Psoas muscle (tissue), 8 donors: ENCODE results near the gene EPB41L5. TPM values are rescaled to one million over a fixed set of nuclear protein-coding genes. Genes with fewer than 3 reads are reported as not detected.

Experiments used
- ATAC-seq, 4 donors: fragments of 200-7000 bp; cut with Tn5 transposase; one replicate each; pipeline ENCODE4 v1.9.1; 2020; ENCODE audit warnings: moderate library complexity in 3 of 4, mild to moderate bottlenecking in 2 of 4
- DNase-seq, 2 donors: peaks; one replicate each; pipeline ENCODE4 v3.0.0-alpha.2; 2020
- H3K27ac ChIP-seq: fragments of 200-600 bp; one replicate; pipeline ENCODE4 v1.8.0; 2022
- H3K27me3 ChIP-seq, 3 donors: fragments of 200-600 bp in 1 of 3; one replicate each; pipeline versions ENCODE4 v1.6.1 to v1.8.0; 2013 to 2022; ENCODE audit warnings: low read length in 2 of 3, mild to moderate bottlenecking in 2 of 3, moderate library complexity in 1 of 3; ENCODE audit not compliant: insufficient read depth in 3 of 3
- H3K36me3 ChIP-seq, 2 donors: fragments of 200-600 bp in 1 of 2; one replicate each; pipeline versions ENCODE4 v1.6.1 to v1.8.0; 2013 to 2022; ENCODE audit warnings: low read depth in 1 of 2, mild to moderate bottlenecking in 1 of 2, moderate library complexity in 1 of 2; ENCODE audit not compliant: insufficient read depth in 1 of 2
- H3K4me1 ChIP-seq: fragments of 200-600 bp; one replicate; pipeline ENCODE4 v1.8.0; 2022
- H3K4me3 ChIP-seq: fragments of 200-600 bp; one replicate; pipeline ENCODE4 v1.8.0; 2022; ENCODE audit warnings: mild to moderate bottlenecking
- H3K9me3 ChIP-seq: fragments of 200-600 bp; one replicate; pipeline ENCODE4 v1.8.0; 2022
- WGBS, 3 donors: extraction: QIAGEN DNeasy Blood & Tissue Kit; methylation state at CpG; one replicate each; pipeline versions ENCODE4 v1.1.6 to v1.1.7; 2013; 5-methylcytosine and 5-hydroxymethylcytosine counted together
- intact Hi-C, 2 donors: fragments of 100-400 bp; cut with DNase I; formaldehyde crosslinking; loops; one replicate each; pipeline versions ENCODE4 v1.11.0 to v1.14.2; 2022
- polyA plus RNA-seq, 3 donors: library from polyadenylated mRNA; stranded (reverse); fragments of 200-250 nt; gene quantifications; one replicate each; pipeline ENCODE4 v1.2.3, GENCODE V29; 2013
- total RNA-seq, 4 donors: library from RNA; stranded (reverse); fragmentation: NEBNext Ultra II Directional in 2 of 4; extraction: Animal tissue kit (Norgen Biotek cat#: 25700) in 2 of 4; gene quantifications; one replicate each; pipeline versions ENCODE4 v1.2.1 to v1.2.4, GENCODE V29; 2021 to 2023
- TF ChIP-seq, protein P1 (sequence below): fragments of 200-600 bp; IDR thresholded peaks from one replicate; pipeline ENCODE4 v1.8.0; 2022; ENCODE audit warnings: antibody characterized with exemption
- donor health status: healthy with polysubstance abuse.
- donor health status: DM: no; HTN: no; CAD: no; lungs with moderate emphysema.
- donor health status: Bipolar disorder and iron deficiency.
- donor health status: healthy.
- donor health status: DM: yes; HTN: yes; CAD: no.
- donor health status: DM: no; HTN: no; CAD: no.
- donor health status: DM: no; HTN: no; CAD: no.
- donor health status: DM: yes; HTN: yes; CAD: no.

The EPB41L5 gene
- total and polyA plus RNA-seq, 7 donors = 4.2 to 16.0 (median 12.5) TPM

DNA sequence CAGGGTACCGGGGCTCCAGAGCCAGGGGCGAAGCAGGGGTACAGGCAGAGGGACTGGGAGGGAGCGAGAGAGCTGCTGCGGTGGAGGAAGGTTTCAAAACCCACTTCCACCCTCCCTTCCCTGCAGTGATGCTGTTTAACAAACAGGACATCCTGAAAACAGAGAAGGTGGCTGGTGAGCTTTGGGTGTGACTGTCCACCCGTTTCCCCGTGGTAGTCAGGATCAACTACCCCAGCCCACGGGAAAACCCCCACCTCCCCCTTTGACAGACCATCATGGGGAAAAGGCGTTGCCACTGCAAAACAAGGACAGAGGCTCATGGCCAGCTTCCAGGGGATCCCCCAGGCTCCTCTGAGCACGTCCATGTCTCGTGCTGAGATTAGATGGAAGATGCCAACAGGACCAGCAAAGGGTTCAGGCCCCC, 197.4 kb downstream of the EPB41L5 start:
- TF ChIP-seq, protein P1, sequence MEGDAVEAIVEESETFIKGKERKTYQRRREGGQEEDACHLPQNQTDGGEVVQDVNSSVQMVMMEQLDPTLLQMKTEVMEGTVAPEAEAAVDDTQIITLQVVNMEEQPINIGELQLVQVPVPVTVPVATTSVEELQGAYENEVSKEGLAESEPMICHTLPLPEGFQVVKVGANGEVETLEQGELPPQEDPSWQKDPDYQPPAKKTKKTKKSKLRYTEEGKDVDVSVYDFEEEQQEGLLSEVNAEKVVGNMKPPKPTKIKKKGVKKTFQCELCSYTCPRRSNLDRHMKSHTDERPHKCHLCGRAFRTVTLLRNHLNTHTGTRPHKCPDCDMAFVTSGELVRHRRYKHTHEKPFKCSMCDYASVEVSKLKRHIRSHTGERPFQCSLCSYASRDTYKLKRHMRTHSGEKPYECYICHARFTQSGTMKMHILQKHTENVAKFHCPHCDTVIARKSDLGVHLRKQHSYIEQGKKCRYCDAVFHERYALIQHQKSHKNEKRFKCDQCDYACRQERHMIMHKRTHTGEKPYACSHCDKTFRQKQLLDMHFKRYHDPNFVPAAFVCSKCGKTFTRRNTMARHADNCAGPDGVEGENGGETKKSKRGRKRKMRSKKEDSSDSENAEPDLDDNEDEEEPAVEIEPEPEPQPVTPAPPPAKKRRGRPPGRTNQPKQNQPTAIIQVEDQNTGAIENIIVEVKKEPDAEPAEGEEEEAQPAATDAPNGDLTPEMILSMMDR = no peak
- Histone ChIP-seq H3K4me1 (no peaks in the 10 kb centered on the region), H3K4me3 (no peak overlapping the region), H3K9me3 (no peaks in the 10 kb centered on the region), H3K36me3 (no peaks in the 10 kb centered on the region), H3K27me3 (no peaks in the 10 kb centered on the region), H3K27ac (no peak overlapping the region)
- DNase-seq (no peak), ATAC-seq (no peak)
- intact Hi-C loops = no loop called here
- 59 to 66% (median 65%) methylated on average over 10 of the region's 10 CpGs for WGBS, 3 donors

DNA sequence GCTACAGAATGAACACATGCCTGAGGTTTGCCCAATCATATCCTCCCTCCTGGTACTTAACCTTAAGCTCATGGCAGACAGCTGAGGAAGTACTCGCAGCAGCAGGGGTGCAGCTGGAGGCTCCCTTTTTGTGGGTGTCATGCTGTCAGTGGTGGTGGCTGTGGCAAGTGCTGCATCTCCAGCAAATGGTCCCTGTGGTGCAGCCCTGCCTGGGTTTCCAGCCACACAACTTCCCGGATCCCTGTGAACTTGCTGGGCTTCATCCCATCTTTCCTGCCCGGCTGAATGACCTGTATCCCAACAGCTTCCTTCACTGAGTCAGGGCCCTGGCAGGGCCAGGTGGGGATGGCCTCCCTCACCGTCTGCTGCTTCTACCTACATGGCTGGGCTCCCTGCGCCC, 205.3 kb downstream of the EPB41L5 start:
- Histone ChIP-seq H3K4me1 (peaks cover 6% of the 10 kb centered on the region), H3K4me3 (no peak overlapping the region), H3K36me3 (peaks cover 0 to 7% of the 10 kb centered on the region in 2 donors), H3K27me3 (no peaks in the 10 kb centered on the region), H3K27ac (no peak overlapping the region), H3K9me3 (peaks cover 5% of the 10 kb centered on the region)
- ATAC-seq = no peak
- intact Hi-C loops = no loop called here
- no peak for DNase-seq
- 93 to 98% (median 94%) methylated on average over 5 of the region's 5 CpGs for WGBS, 3 donors
- TF ChIP-seq, protein P1 = no peak

DNA sequence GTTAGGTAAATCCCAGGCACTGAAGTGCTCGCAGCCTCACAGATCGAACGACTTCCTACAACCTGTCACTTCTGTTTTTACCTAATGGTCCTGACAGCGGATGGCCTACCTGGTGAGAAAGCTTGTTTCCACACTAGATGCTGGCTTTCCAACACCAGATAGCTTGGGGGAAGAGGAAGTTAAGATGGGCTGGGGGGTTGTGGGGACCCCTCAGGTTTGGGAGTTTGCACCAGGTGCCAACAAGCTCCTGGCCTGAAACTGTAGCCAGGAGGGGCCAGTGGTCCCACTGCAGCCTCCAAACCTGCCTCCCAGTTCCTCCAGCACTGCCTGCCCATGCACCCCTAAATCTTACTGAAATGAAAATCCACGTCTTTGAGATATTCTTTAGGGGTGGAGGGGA, 206.4 kb downstream of the EPB41L5 start:
- intact Hi-C loops = no loop called here
- Histone ChIP-seq H3K27ac (no peak overlapping the region), H3K4me1 (peaks cover 11% of the 10 kb centered on the region), H3K36me3 (peaks cover 0 to 7% of the 10 kb centered on the region in 2 donors), H3K9me3 (peaks cover 5% of the 10 kb centered on the region), H3K4me3 (no peak overlapping the region), H3K27me3 (no peaks in the 10 kb centered on the region)
- TF ChIP-seq, protein P1 = no peak
- DNase-seq (peak in 1 of 2 donors; percentile 20), ATAC-seq (no peak)
- 96 to 98% (median 96%) methylated on average over 5 of the region's 5 CpGs for WGBS, 3 donors

DNA sequence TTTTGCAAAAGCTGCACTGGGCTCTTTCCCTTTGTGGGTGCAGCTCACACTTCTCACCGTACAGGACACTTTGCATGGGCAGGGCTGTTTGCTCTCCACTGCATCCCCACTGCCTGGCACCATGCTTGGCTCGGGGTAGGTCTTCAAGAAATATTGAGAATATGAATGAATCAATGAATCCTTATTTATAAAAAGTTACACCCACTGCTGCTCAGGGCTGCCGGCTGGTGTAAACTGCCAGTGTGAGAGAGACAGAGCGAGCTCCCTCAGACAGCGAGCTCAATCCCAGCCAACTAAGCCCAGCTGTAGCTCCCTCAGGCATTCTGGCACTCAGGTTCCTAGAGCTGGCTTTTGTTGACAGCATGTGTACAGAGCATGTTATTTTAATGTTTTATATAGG, 206.9 kb downstream of the EPB41L5 start:
- DNase-seq (peak in 1 of 2 donors; percentile 23), ATAC-seq (no peak)
- intact Hi-C loops = no loop called here
- 55 to 83% (median 69%) methylated on average over 5 of the region's 5 CpGs for WGBS, 3 donors
- TF ChIP-seq, protein P1 = no peak
- H3K27me3 ChIP-seq = no peaks in the 10 kb centered on the region
- peaks cover 11% of the 10 kb centered on the region for H3K4me1 ChIP-seq
- peaks cover 5% of the 10 kb centered on the region for H3K9me3 ChIP-seq
- peaks cover 0 to 7% of the 10 kb centered on the region in 2 donors for H3K36me3 ChIP-seq
- no peak overlapping the region for H3K27ac ChIP-seq
- no peak overlapping the region for H3K4me3 ChIP-seq

DNA sequence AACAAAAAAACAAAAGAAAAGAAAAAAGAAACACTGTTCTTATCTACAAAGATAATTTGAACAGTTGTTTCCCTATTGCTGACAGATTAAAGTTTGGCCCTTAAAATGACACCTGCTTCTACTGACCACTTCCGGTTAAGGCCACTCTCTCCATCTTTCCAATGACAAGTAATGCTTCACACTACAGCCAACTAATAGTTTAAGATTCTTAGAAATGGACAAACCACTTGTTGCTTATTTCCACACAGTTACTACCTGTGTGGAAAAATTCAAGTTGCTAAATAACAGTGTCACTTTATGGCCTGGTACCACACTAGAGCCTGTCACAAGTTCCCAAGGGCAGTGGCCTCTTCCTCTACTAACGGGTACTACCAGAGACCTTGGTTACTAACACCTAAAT, 207.9 kb downstream of the EPB41L5 start:
- intact Hi-C loops = no loop called here
- H3K36me3 ChIP-seq = peaks cover 0 to 7% of the 10 kb centered on the region in 2 donors
- ATAC-seq (no peak), DNase-seq (no peak)
- H3K4me1 ChIP-seq = peaks cover 11% of the 10 kb centered on the region
- 60 to 81% (median 64%) methylated on average over 2 of the region's 2 CpGs for whole genome bisulfite sequencing, 3 donors
- TF ChIP-seq, protein P1 = no peak
- peak overlapping the region; percentile 86 for H3K4me3 ChIP-seq
- peak overlapping the region; percentile 99 for H3K27ac ChIP-seq
- H3K9me3 ChIP-seq = peaks cover 5% of the 10 kb centered on the region
- no peaks in the 10 kb centered on the region for H3K27me3 ChIP-seq
